ENCODE measurements around the gene SERP2.
"Not testable (repeated sequence)": the region's sequence is repeated elsewhere in the genome, so short reads cannot be mapped to it uniquely, and the experiment has no call there.

Gene SERP2

DNA sequence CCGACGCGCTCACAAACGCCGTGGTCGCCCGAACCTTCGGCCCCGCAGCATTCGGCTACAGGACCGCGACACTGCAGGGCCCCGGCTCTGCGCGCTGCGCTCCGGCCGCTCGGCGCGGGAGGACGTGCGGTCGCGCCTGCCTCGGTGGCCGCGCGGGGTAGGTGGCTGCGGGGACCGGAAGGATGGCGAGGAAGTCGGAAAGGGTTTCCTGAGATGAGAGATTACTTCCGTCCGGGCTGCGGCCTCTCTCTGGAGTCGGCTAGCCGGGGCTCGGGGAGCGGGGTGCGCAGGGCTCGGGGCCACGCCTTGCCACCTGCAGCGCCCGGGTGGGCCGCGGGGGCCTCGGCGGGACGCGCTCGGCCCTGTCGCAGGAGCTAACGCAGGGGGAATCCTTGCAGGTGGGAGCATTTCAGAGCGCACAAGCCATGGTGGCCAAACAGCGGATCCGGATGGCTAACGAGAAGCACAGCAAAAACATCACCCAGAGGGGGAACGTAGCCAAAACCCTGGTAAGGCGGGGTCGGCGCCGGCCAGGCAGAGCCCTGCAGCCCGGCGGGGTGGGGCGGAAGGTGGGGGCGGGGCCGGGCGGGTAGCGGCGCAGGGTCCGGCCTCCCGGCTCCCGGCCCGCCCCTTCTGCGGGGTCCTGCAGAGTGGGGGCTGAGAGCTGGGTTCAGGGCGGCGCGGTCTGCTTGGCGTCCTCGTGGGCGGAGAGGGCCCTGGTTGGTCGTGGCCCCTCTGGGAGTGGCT lies at the start of gene SERP2:
TSS of gene SERP2 (plus strand) at position 224 of the 747 bp plus-strand sequence. CDS start at position 426, 202 bp downstream.
- no peak for DNase-seq (ENCODE audit: low read depth in 2 of 2)

GRCh38 chr13:44326961-44327360 lies 46.7 kb upstream of the SERP2 start:
- DNase-seq (ENCODE audit: low read depth in 2 of 2), result no peak

DNA sequence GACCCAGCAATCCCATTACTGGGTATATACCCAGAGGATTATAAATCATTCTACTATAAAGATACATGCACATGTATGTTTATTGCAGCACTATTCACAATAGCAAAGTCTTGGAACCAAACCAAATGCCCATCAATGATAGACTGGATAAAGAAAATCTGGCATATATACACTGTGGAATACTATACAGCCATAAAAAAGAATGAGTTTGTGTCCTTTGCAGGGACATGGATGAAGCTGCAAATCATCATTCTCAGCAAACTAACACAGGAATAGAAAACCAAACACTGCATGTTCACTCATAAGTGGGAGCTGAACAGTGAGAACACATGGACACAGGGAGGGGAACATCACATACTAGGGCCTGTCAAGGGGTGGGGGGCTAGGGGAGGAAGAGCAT lies 44.6 kb upstream of the SERP2 start:
- DNase-seq (ENCODE audit: low read depth in 2 of 2), result not testable (repeated sequence)

GRCh38 chr13:44329909-44330545 lies 43.6 kb upstream of the SERP2 start:
- DNase-seq (ENCODE audit: low read depth in 2 of 2), result no peak

DNA sequence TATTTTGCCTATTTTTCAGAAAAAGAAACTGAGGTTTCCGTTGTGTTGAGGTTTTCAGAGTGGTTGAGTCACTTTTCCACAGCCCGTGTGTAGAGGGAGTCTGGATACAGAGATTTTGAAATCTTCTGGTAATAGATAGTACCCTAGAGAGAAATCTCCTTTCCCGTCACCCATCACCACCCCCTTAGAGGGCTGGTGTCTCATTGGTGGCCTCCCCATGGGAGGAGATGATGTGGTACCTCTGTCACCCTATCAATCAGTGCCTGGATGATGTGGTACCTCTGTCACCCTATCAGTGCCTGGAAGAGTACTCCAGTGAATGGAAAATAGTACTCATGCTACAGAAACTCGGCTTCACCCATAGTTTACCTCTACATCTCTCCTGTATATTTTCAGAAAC lies 42.2 kb upstream of the SERP2 start:
- no peak for DNase-seq (ENCODE audit: low read depth in 2 of 2)

DNA sequence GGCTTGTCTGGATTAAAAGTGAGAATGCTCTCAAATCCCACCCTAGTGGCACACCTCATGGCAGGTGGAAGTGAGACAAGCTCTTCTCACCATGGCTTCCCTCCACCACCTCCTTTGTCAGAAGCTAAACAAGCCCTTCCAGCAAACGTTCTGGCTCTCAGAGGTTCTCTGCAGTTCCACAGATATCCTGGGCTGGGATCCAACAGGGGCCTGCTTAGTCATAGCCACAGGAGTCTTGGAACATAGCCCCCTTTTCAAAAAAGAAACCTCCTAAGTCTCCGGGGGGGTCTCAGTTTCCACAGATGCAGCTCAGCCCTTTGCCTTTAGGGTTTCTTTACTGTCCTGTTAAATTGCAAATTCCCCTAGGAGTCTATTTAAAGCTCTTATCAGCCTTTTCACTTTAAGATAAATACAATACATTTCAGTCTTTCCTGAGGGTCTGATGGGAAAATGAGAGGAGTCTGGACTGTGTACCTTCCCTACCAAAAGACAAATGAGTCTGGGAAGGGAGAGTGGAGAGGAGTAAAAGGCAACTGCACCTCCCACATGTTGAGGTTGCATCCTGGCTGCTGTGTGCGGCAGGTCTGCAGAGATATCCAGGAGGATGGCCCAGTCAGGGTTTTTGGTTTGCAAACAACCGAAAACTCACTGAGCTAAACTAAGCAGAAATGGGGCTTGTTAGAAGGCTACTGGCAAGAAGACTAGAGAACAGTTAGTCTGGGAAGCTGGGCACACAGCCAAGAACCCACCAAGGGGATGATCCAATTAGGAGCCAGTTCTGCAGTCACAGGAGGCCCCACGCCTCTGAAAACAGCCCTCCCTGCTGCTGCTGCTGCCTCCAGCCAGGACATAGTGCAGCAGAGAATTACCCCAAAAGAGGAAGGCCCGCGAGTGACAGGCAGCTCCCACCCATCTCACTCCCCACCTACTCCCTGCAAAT lies 41.4 kb upstream of the SERP2 start:
- no peak for DNase-seq (ENCODE audit: low read depth in 2 of 2)

DNA sequence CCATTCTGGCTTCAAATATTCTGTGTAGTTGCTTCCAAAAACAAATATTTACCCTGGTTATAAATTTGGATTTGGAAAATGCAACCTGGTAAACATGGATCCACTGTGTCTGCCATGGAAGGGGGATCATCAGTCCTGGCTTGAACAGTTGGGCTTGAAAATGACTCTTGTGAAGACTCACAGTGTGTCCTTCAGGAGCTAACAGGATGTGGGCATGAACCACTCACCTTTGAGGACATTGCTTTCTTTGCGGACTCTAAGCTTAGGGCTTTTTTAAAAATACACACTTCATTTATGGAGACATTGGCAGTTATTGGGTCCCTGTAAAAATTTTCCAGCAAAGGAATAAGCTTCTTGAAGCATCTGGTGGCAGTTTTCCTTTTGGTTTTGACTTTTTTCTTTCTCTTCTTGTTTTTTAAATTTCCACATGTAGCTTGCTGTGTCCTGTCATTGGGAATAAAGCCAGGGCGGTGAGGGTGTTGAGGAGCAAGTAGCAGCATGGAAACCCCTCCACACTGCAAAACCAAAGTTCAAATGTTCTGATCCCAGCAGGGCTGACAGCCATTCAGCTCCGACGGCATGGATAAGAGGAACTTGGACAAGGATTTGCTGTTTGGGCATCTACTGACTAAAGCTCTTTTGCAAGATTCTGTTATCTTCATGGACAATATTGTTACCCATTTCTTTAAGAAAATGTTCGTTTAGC lies 39.5 kb upstream of the SERP2 start:
- DNase-seq (ENCODE audit: low read depth in 2 of 2), result no peak

DNA sequence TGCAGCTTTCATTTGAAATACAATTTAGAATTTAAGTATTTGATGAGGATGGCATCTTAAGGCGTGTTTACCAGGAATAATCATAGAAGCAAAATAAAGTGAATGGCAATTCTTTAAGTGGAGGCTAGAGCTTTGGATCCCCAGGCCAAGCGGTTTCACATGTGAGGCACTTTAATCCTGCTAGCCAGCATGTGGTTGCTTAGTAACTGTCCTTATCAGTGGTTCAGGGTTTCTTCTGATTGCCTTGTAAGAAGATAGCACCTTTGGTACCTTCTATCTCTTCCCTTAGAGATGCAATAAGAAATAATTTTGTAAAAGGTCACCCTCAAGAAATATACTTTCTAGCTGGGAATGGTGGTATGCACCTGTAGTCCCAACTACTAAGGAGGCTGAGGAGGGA lies 38.9 kb upstream of the SERP2 start:
- no peak for DNase-seq (ENCODE audit: low read depth in 2 of 2)

GRCh38 chr13:44336934-44337333 lies 36.7 kb upstream of the SERP2 start:
- no peak for DNase-seq (ENCODE audit: low read depth in 2 of 2)

DNA sequence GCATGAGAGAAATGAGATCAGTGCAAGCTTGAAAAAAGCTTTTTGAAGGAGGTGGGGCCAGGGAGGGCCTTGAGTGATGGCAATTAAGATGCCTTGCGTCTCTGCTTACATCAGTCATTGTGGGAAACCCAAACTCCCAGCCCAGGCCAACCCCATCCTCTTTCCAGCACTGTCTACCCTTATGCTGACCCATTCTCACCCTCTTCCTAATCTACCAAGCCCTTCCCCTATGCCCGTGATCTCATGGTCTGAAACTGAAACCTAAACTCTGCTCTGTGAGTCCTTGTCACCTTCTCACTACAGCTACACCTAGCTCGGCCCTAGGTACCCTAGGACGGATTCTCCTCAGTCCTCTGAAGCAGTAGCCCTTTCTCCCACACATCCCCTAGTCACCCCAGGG lies 36.0 kb upstream of the SERP2 start:
- DNase-seq (ENCODE audit: low read depth in 2 of 2), result no peak

DNA sequence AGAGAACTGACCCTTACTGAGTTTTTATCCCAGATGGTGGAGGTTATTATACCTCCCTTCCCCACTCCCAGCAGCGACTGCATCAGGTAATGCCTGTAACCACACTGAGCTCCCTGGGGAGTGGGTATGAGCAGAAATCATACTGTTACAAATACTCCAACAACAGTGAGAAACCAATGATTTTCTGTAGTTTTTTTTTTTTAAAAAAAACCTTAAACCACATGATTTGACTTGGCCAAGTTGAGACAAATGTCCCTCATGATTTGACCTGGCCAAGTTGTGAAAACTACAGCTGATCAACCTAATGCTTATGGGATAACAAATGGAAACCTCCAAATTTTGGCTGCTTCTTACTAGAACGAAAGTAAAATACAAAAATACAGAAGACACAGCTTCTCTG lies 33.1 kb upstream of the SERP2 start:
- DNase-seq (ENCODE audit: low read depth in 2 of 2), result no peak

GRCh38 chr13:44342741-44343140 lies 30.9 kb upstream of the SERP2 start:
- DNase-seq (ENCODE audit: low read depth in 2 of 2), result no peak

DNA sequence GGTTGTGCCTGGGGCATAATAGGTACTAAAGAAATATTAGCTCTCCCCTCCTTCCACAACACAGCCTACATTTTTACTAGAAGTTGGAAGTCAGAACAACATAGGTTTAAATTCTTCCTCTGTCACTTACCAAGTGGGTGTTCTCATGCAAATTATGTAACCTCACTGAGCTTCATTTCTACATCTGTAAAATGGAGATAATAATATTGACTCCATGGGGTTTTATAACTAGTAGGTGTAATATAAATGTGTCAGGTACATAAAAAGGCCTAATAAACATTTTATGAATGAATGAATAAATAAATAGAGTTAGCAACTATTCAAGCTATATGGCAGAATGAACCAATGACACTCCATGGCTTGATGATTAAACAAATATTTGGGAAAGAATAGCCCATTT lies 27.1 kb upstream of the SERP2 start:
- no peak for DNase-seq (ENCODE audit: low read depth in 2 of 2)

DNA sequence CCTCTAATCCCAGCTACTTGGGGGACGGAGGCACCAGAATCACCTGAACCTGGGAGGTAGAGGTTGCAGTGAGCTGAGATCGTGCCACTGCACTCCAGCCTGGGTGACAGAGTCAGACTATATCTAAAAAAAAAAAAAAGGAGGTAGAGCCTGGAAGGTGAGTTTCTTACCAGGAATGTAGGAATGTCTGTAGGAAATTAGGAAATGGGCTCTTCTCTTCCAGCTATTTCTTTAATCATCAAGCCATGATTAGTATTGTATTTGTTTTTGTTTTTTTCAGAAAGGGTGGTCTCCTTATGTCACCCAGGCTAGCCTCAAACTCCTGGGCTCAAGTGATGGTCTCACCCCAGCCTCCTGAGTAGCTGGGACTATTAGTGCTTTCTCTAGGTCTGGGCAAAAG lies 26.3 kb upstream of the SERP2 start:
- no peak for DNase-seq (ENCODE audit: low read depth in 2 of 2)

- DNase-seq (ENCODE audit: low read depth in 2 of 2), result no peak
These were observed 25.7 kb upstream of the SERP2 start for GRCh38 chr13:44347949-44348348.

DNA sequence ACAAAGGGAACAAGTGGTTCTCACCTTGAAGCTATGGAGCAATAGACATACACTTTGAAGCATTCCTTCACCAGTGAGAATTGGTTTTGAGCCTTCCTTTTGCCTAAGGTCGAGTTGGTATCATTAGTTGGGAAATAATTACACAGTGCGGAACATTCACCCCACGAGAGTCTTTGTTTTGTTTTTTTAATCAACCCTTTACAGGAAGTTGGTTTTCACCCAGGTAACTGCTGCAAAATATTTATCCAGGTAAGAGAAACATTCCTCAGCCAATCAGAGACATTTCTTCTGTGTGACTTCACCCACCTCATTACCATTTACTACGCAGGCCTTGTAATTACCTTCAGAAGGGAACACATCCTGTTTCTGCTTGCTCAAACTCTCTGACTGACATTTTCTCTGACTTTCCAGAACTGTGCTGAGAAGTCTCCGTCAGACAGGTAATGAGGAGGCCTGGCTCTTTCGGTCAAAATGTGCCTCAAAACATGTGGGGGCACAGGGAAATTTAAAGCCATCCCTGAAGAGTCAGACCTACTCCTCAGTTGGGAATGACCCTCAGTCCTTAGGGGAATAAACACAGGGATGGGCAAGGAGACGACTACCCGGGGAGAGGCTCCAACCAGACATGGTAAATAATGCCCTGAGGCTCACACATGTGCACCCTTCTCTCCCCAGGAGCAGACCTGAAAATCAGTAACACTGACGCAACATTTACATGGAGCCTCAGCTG lies 22.7 kb upstream of the SERP2 start:
- DNase-seq (ENCODE audit: low read depth in 2 of 2), result no peak

GRCh38 chr13:44351505-44351854 lies 22.1 kb upstream of the SERP2 start:
- no peak for DNase-seq (ENCODE audit: low read depth in 2 of 2)

DNA sequence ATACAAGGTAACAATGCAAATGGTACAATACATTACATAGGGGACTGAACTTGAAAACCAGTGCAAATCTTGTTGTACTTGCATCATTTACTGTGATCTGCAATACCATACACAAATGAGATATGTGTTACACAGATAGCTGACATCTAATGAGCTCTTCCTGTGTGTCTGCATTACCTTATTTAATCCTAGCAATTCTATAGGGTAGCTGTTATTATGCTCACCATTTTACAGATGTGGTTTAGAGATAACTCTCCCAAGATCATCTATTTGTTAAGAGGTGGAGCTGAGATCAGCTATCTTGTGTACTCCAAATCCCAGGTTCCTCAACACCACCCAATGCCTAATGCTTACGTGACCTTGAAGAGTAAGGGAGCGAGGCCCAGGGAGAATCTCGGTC lies 21.4 kb upstream of the SERP2 start:
- DNase-seq (ENCODE audit: low read depth in 2 of 2), result no peak

DNA sequence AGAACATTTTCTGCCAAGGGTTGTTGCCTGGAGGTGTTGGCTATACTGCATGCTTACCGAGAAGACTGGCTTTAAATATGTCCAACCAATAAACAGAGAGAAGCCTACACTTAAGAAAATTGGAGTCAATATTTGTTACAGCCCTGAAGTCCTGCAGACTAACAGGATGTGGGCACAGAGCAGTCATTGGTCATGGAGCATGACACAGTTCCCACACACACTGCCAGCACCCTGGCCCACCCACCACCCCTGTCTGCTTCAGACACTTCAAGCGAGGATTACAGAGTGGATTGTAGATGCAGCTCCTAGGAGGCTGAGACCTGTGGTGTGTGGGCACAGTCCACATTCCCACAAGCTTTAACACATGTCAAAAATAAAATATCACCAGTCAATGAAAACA lies 21.0 kb upstream of the SERP2 start:
- DNase-seq (ENCODE audit: low read depth in 2 of 2), result no peak

- DNase-seq (ENCODE audit: low read depth in 2 of 2), result no peak
These were observed 19.3 kb upstream of the SERP2 start for GRCh38 chr13:44354331-44354730.

DNA sequence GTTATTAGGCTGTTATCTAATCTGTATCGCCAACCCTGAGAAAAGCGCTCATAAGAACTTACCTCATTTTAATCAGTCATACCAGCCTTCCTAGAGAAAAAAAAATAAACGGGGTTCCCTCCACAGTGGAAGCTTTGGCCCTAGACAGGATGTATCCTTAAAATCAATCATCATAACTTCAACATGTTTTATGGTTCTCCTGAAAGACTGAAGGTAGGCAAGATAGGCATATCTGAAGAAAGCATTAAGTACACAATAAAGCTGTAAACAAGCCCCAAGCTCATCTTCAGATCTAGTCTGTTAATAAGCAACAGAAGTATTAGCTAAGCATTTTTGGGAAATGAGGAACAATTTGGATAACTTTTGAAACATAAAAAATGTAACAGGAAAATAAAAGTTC lies 18.7 kb upstream of the SERP2 start:
- no peak for DNase-seq (ENCODE audit: low read depth in 2 of 2)
